ENCODE data around the gene CNN3.

The CNN3 gene

GRCh38 chr1:94931254-94931841 lies 4.4 kb upstream of the CNN3 start:
- H3K27ac ChIP-seq (ENCODE audit: low read depth, low read length) = no peak overlapping the region
- no peak overlapping the region for H3K9ac ChIP-seq (ENCODE audit: low read depth, low read length)
- H3K4me1 ChIP-seq (ENCODE audit: control insufficient read depth, insufficient read depth, low read length) = peaks cover 38% of the 10 kb centered on the region

GRCh38 chr1:94929351-94930217 lies 2.7 kb upstream of the CNN3 start:
- peaks cover 28% of the 10 kb centered on the region for H3K4me1 ChIP-seq (ENCODE audit: control insufficient read depth, insufficient read depth, low read length)
- no peak overlapping the region for H3K9ac ChIP-seq (ENCODE audit: low read depth, low read length)
- no peak overlapping the region for H3K27ac ChIP-seq (ENCODE audit: low read depth, low read length)
- no peak overlapping the region for H3K4me3 ChIP-seq (ENCODE audit: low read depth, low read length)
- H3K36me3 ChIP-seq (ENCODE audit: control insufficient read depth, insufficient read depth, low read length) = 0 out of 2 replicates have a peak, but pooled peaks cover 3% of the 10 kb centered on the region
- H3K9me3 ChIP-seq (ENCODE audit: control insufficient read depth, insufficient read depth, low read length) = no peaks in the 10 kb centered on the region
- no peaks in the 10 kb centered on the region for H3K27me3 ChIP-seq (ENCODE audit: control insufficient read depth, insufficient read depth, low read length)

More at GRCh38 chr1:94931254-94931841, 4.4 kb upstream of the CNN3 start:
- Histone ChIP-seq H3K4me3 (ENCODE audit: low read depth, low read length) (no peak overlapping the region), H3K36me3 (ENCODE audit: control insufficient read depth, insufficient read depth, low read length) (0 out of 2 replicates have a peak, but pooled peaks cover 3% of the 10 kb centered on the region), H3K27me3 (ENCODE audit: control insufficient read depth, insufficient read depth, low read length) (no peaks in the 10 kb centered on the region), H3K9me3 (ENCODE audit: control insufficient read depth, insufficient read depth, low read length) (no peaks in the 10 kb centered on the region)

- Histone ChIP-seq H3K4me3 (ENCODE audit: low read depth, low read length) (peak overlapping the region; percentile 56), H3K9ac (ENCODE audit: low read depth, low read length) (peak overlapping the region; percentile 68), H3K4me1 (ENCODE audit: control insufficient read depth, insufficient read depth, low read length) (peaks cover 37% of the 10 kb centered on the region), H3K27me3 (ENCODE audit: control insufficient read depth, insufficient read depth, low read length) (no peaks in the 10 kb centered on the region), H3K9me3 (ENCODE audit: control insufficient read depth, insufficient read depth, low read length) (no peaks in the 10 kb centered on the region), H3K36me3 (ENCODE audit: control insufficient read depth, insufficient read depth, low read length) (peaks cover 8% of the 10 kb centered on the region), H3K27ac (ENCODE audit: low read depth, low read length) (peak overlapping the region; percentile 88)
These were observed 1.5 kb upstream of the CNN3 start for GRCh38 chr1:94928293-94928939.

GRCh38 chr1:94927405-94928175 lies 680 bp upstream of the CNN3 start:
- Histone ChIP-seq H3K27me3 (ENCODE audit: control insufficient read depth, insufficient read depth, low read length) (no peaks in the 10 kb centered on the region), H3K9ac (ENCODE audit: low read depth, low read length) (peak overlapping the region; percentile 68), H3K36me3 (ENCODE audit: control insufficient read depth, insufficient read depth, low read length) (peaks cover 14% of the 10 kb centered on the region), H3K27ac (ENCODE audit: low read depth, low read length) (peak overlapping the region; percentile 88), H3K4me1 (ENCODE audit: control insufficient read depth, insufficient read depth, low read length) (peaks cover 45% of the 10 kb centered on the region), H3K9me3 (ENCODE audit: control insufficient read depth, insufficient read depth, low read length) (no peaks in the 10 kb centered on the region), H3K4me3 (ENCODE audit: low read depth, low read length) (peak overlapping the region; percentile 56)

GRCh38 chr1:94926126-94926914 lies 590 bp downstream of the CNN3 start:
- Histone ChIP-seq H3K4me3 (ENCODE audit: low read depth, low read length) (peak overlapping the region; percentile 74), H3K36me3 (ENCODE audit: control insufficient read depth, insufficient read depth, low read length) (peaks cover 20% of the 10 kb centered on the region), H3K9ac (ENCODE audit: low read depth, low read length) (peak overlapping the region; percentile 91), H3K9me3 (ENCODE audit: control insufficient read depth, insufficient read depth, low read length) (no peaks in the 10 kb centered on the region), H3K27me3 (ENCODE audit: control insufficient read depth, insufficient read depth, low read length) (no peaks in the 10 kb centered on the region), H3K4me1 (ENCODE audit: control insufficient read depth, insufficient read depth, low read length) (peaks cover 53% of the 10 kb centered on the region), H3K27ac (ENCODE audit: low read depth, low read length) (peak overlapping the region; percentile 99)

- Histone ChIP-seq H3K27ac (ENCODE audit: low read depth, low read length) (peak overlapping the region; percentile 99), H3K9ac (ENCODE audit: low read depth, low read length) (peak overlapping the region; percentile 91), H3K36me3 (ENCODE audit: control insufficient read depth, insufficient read depth, low read length) (peaks cover 20% of the 10 kb centered on the region), H3K9me3 (ENCODE audit: control insufficient read depth, insufficient read depth, low read length) (no peaks in the 10 kb centered on the region), H3K4me1 (ENCODE audit: control insufficient read depth, insufficient read depth, low read length) (peaks cover 53% of the 10 kb centered on the region), H3K4me3 (ENCODE audit: low read depth, low read length) (peak overlapping the region; percentile 74), H3K27me3 (ENCODE audit: control insufficient read depth, insufficient read depth, low read length) (no peaks in the 10 kb centered on the region)
These were observed 1.3 kb downstream of the CNN3 start for GRCh38 chr1:94925561-94926125.

GRCh38 chr1:94925004-94925403 lies 1.9 kb downstream of the CNN3 start:
- peaks cover 57% of the 10 kb centered on the region for H3K4me1 ChIP-seq (ENCODE audit: control insufficient read depth, insufficient read depth, low read length)
- H3K9me3 ChIP-seq (ENCODE audit: control insufficient read depth, insufficient read depth, low read length) = no peaks in the 10 kb centered on the region
- H3K27me3 ChIP-seq (ENCODE audit: control insufficient read depth, insufficient read depth, low read length) = no peaks in the 10 kb centered on the region
- peak overlapping the region; percentile 91 for H3K9ac ChIP-seq (ENCODE audit: low read depth, low read length)
- H3K36me3 ChIP-seq (ENCODE audit: control insufficient read depth, insufficient read depth, low read length) = peaks cover 20% of the 10 kb centered on the region
- peak overlapping the region; percentile 99 for H3K27ac ChIP-seq (ENCODE audit: low read depth, low read length)
- peak overlapping the region; percentile 74 for H3K4me3 ChIP-seq (ENCODE audit: low read depth, low read length)

- Histone ChIP-seq H3K27me3 (ENCODE audit: control insufficient read depth, insufficient read depth, low read length) (no peaks in the 10 kb centered on the region), H3K9me3 (ENCODE audit: control insufficient read depth, insufficient read depth, low read length) (no peaks in the 10 kb centered on the region), H3K4me1 (ENCODE audit: control insufficient read depth, insufficient read depth, low read length) (peaks cover 51% of the 10 kb centered on the region), H3K27ac (ENCODE audit: low read depth, low read length) (no peak overlapping the region), H3K36me3 (ENCODE audit: control insufficient read depth, insufficient read depth, low read length) (peaks cover 20% of the 10 kb centered on the region), H3K4me3 (ENCODE audit: low read depth, low read length) (no peak overlapping the region; the same call in 1 of the 2 replicates), H3K9ac (ENCODE audit: low read depth, low read length) (no peak overlapping the region)
These were observed 4.1 kb downstream of the CNN3 start for GRCh38 chr1:94922761-94923331.

GRCh38 chr1:94921977-94922376 lies 4.9 kb downstream of the CNN3 start:
- H3K27ac ChIP-seq (ENCODE audit: low read depth, low read length) = no peak overlapping the region
- H3K27me3 ChIP-seq (ENCODE audit: control insufficient read depth, insufficient read depth, low read length) = no peaks in the 10 kb centered on the region
- H3K9ac ChIP-seq (ENCODE audit: low read depth, low read length) = no peak overlapping the region
- H3K9me3 ChIP-seq (ENCODE audit: control insufficient read depth, insufficient read depth, low read length) = no peaks in the 10 kb centered on the region
- H3K4me1 ChIP-seq (ENCODE audit: control insufficient read depth, insufficient read depth, low read length) = peaks cover 49% of the 10 kb centered on the region
- H3K4me3 ChIP-seq (ENCODE audit: low read depth, low read length) = no peak overlapping the region
- peaks cover 20% of the 10 kb centered on the region for H3K36me3 ChIP-seq (ENCODE audit: control insufficient read depth, insufficient read depth, low read length)
